HG02678 (cell line): ENCODE results near the gene CDK9.
"Not testable (repeated sequence)": the region's sequence is repeated elsewhere in the genome, so short reads cannot be mapped to it uniquely, and the experiment has no call there.

Experiments
- ATAC-seq: cut with Tn5 transposase; IDR thresholded peaks from one replicate; pipeline ENCODE4 v1.9.1; 2021; ENCODE audit warnings: mild to moderate bottlenecking, moderate library complexity; ENCODE audit not compliant: unreplicated experiment

Gene CDK9

GRCh38 chr9:127817881-127818434, 32.1 kb downstream of the CDK9 start:
- ATAC-seq = no peak

DNA sequence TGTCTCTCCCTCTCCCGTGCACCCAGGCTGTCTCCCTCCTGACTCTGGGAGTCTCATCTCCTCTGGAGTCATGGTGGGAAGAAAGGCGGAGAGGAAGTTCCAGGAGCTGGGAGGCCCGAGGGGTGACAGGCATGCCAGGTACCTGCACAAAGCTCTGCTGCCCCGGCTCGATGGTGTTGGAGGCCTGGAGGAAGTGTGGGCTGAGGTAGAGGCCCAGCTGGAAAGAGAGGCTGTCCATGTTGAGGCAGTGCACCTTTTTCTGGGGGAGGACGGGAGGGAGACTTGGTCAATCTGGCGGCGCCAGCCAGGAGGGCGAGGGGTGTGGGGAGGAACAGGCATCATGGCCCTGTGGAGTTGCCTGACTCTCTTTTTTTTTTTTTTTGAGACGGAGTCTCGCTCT, 32.7 kb downstream of the CDK9 start:
- ATAC-seq = no peak

DNA sequence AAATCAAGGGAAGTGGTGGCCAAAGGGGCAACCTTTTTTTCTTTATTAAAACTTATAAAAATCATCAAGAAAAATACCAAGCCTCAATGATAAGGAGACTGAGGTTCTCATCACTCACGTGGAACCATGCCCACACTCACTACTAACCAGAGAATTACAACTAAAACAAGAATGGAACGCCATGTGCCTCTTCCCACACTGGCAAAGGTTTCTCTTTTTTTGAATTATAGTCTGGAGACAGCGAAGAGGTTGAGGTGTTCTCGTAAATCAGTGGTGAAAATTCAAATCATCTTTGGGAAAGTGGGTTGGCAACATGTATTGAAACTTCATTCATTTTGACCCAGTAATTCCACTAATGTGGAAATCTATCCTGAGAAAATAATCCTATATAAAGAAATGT, 36.3 kb downstream of the CDK9 start:
- no peak for ATAC-seq

GRCh38 chr9:127825319-127826051, 39.7 kb downstream of the CDK9 start:
- no peak for ATAC-seq

GRCh38 chr9:127826253-127826913, 40.5 kb downstream of the CDK9 start:
- ATAC-seq = no peak

GRCh38 chr9:127828262-127829031, 42.6 kb downstream of the CDK9 start:
- ATAC-seq = no peak

DNA sequence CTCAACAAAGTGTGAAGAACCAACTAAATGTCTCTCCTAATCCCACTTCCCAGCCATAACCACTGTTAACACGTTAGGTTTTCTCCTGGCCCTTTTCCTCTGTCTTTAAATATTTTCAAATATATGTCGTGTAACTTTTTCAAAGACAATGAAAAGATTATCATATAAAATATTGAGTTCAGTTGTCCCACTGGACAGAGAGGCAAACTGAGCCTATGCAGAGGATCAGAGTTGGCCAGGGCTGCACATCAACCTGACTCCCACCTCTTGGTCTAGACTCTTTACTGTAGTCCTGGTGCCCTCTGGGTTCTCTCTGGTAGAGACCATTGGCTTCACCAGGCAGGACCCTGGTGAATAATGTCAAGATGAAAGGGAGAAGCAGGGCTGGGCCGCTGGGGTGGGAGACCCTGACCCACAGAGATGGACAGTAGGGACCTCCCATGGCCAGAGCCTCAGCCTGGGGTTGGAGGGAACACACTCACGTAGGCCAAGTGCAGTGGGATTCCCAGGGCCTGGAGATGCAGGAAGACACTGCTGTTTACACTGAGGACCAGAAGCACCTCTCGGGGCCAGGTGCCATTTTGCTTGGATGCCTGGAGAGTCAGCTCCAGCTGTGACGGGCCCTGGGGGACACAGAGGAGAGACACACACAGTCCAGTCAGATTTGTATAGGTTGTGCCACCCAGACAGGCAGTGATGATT, 43.5 kb downstream of the CDK9 start:
- no peak for ATAC-seq

GRCh38 chr9:127832248-127832647, 46.4 kb downstream of the CDK9 start:
- ATAC-seq = no peak

- ATAC-seq = no peak
These were observed 47.7 kb downstream of the CDK9 start for GRCh38 chr9:127833555-127833954.

DNA sequence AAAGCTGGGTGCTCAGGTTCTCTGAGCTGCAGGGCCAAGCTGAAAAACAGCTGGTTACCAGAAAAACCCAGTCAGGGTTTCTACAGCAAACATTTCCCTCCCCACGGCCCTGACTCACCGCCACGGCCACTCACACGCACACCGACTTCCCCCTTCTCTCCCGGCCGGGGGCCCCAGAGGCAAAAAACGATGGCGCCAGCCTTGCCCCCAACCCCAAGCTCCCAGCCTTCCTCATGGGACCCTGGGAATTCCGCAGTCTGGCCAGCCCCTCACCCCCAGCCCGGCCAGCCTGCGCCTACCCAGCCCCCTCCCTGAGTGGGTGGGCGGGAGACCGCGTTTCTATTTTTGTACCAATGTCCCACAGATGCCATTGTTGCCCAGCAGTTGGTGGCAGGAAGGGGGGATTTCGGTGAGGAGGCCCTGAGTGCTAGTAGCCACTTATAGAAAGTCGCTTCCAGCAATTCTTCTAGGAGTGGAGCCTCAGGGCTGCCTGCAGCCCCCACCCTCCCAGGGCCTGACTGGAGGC, 50.2 kb downstream of the CDK9 start:
- no peak for ATAC-seq

GRCh38 chr9:127836561-127836960, 50.7 kb downstream of the CDK9 start:
- not testable (repeated sequence) for ATAC-seq

- ATAC-seq = no peak
These were observed 51.5 kb downstream of the CDK9 start for GRCh38 chr9:127837346-127837745.

GRCh38 chr9:127838375-127839078, 52.7 kb downstream of the CDK9 start:
- no peak for ATAC-seq
